ENCODE measurements around the gene CACNA2D1.
"Not testable (repeated sequence)": the region's sequence is repeated elsewhere in the genome, so short reads cannot be mapped to it uniquely, and the experiment has no call there.

The CACNA2D1 gene

GRCh38 chr7:82019551-82020475, 423.8 kb downstream of the CACNA2D1 start:
- H3K4me3 ChIP-seq (ENCODE audit: low read depth, low read length) = no peak overlapping the region
- peak; percentile 9 for DNase-seq (ENCODE audit: low read depth)
- TF ChIP-seq CTCF (IDR thresholded peaks at IDR 0.05; ENCODE audit: low read depth, low read length) (no peak), MYC (IDR thresholded peaks at IDR 0.05; ENCODE audit: low read depth, low read length) (no peak), MAX (IDR thresholded peaks at IDR 0.05; ENCODE audit: low read depth, low read length) (no peak), POLR2A (IDR thresholded peaks at IDR 0.05; ENCODE audit: extremely low read depth, insufficient read length) (no peak)

GRCh38 chr7:82018226-82018625, 425.4 kb downstream of the CACNA2D1 start:
- H3K4me3 ChIP-seq (ENCODE audit: low read depth, low read length) = no peak overlapping the region
- TF ChIP-seq MAX (IDR thresholded peaks at IDR 0.05; ENCODE audit: low read depth, low read length) (no peak), POLR2A (IDR thresholded peaks at IDR 0.05; ENCODE audit: extremely low read depth, insufficient read length) (no peak), MYC (IDR thresholded peaks at IDR 0.05; ENCODE audit: low read depth, low read length) (no peak), CTCF (IDR thresholded peaks at IDR 0.05; ENCODE audit: low read depth, low read length) (no peak)
- no peak for DNase-seq (ENCODE audit: low read depth)

GRCh38 chr7:82017334-82017943, 426.1 kb downstream of the CACNA2D1 start:
- H3K4me3 ChIP-seq (ENCODE audit: low read depth, low read length) = no peak overlapping the region
- TF ChIP-seq POLR2A (IDR thresholded peaks at IDR 0.05; ENCODE audit: extremely low read depth, insufficient read length) (no peak), CTCF (IDR thresholded peaks at IDR 0.05; ENCODE audit: low read depth, low read length) (peak; percentile 41), MAX (IDR thresholded peaks at IDR 0.05; ENCODE audit: low read depth, low read length) (no peak)
- DNase-seq (ENCODE audit: low read depth) = peak; percentile 54

- peak; percentile 16 for DNase-seq (ENCODE audit: low read depth)
- TF ChIP-seq CTCF (IDR thresholded peaks at IDR 0.05; ENCODE audit: low read depth, low read length) (no peak), MYC (IDR thresholded peaks at IDR 0.05; ENCODE audit: low read depth, low read length) (no peak), POLR2A (IDR thresholded peaks at IDR 0.05; ENCODE audit: extremely low read depth, insufficient read length) (no peak), MAX (IDR thresholded peaks at IDR 0.05; ENCODE audit: low read depth, low read length) (no peak)
- no peak overlapping the region for H3K4me3 ChIP-seq (ENCODE audit: low read depth, low read length)
These were observed 427.8 kb downstream of the CACNA2D1 start for GRCh38 chr7:82015751-82016150.

GRCh38 chr7:82014574-82014973, 429.0 kb downstream of the CACNA2D1 start:
- not testable (repeated sequence) for H3K4me3 ChIP-seq (ENCODE audit: low read depth, low read length); DNase-seq (ENCODE audit: low read depth)

GRCh38 chr7:82012453-82012852, 431.1 kb downstream of the CACNA2D1 start:
- TF ChIP-seq CTCF (IDR thresholded peaks at IDR 0.05; ENCODE audit: low read depth, low read length) (no peak), MAX (IDR thresholded peaks at IDR 0.05; ENCODE audit: low read depth, low read length) (no peak), MYC (IDR thresholded peaks at IDR 0.05; ENCODE audit: low read depth, low read length) (no peak), POLR2A (IDR thresholded peaks at IDR 0.05; ENCODE audit: extremely low read depth, insufficient read length) (no peak)
- no peak for DNase-seq (ENCODE audit: low read depth)
- H3K4me3 ChIP-seq (ENCODE audit: low read depth, low read length) = no peak overlapping the region
